Esophagus muscularis mucosa (tissue), 4 donors: ENCODE results near the gene STK32B. TPM values are rescaled to one million over a fixed set of nuclear protein-coding genes. Genes with fewer than 3 reads are reported as not detected.

Source experiments
- DNase-seq: peaks from one replicate; pipeline ENCODE4 v3.0.0-alpha.2; 2017; ENCODE audit errors: extremely low spot score
- H3K27ac ChIP-seq, 4 donors: fragments of 200-600 bp; sonication (generic); replicated peaks in 1 of 4; 1 replicate in 3 of 4; 2 replicates in 1 of 4; pipeline ENCODE4 v1.5.1; 2016 to 2019; ENCODE audit warnings: mild to moderate bottlenecking in 1 of 4
- H3K27me3 ChIP-seq, 4 donors: fragments of 200-600 bp; sonication (generic); one replicate each; pipeline versions ENCODE4 v1.5.1 to v1.6.0; 2016 to 2019
- H3K36me3 ChIP-seq, 4 donors: fragments of 200-600 bp; sonication (generic); one replicate each; pipeline ENCODE4 v1.5.1; 2016 to 2019
- H3K4me1 ChIP-seq, 4 donors: fragments of 200-600 bp; sonication (generic); one replicate each; pipeline ENCODE4 v1.5.1; 2016 to 2019
- H3K4me3 ChIP-seq, 4 donors: fragments of 200-600 bp; sonication (generic); 1 replicate in 2 of 4; 2 replicates in 2 of 4; pipeline ENCODE4 v1.5.1; 2016 to 2019; ENCODE audit warnings: mild to moderate bottlenecking in 4 of 4, moderate library complexity in 1 of 4
- H3K9me3 ChIP-seq, 4 donors: fragments of 200-600 bp; sonication (generic); 1 replicate in 3 of 4; 2 replicates in 1 of 4; pipeline ENCODE4 v1.5.1; 2016 to 2019
- EP300 ChIP-seq: sonication (generic); formaldehyde crosslinking; IDR thresholded peaks from one replicate; pipeline ENCODE4 v1.6.1; 2017; ENCODE audit warnings: antibody characterized with exemption
- POLR2A ChIP-seq: fragments of 450-650 bp; IDR thresholded peaks from one replicate; pipeline ENCODE4 v1.6.1; 2017; ENCODE audit warnings: antibody characterized with exemption, moderate library complexity, mild to moderate bottlenecking, low read depth
- POLR2AphosphoS5 ChIP-seq, 2 donors: sonication (generic); formaldehyde crosslinking; IDR thresholded peaks; one replicate each; pipeline ENCODE4 v1.6.1; 2017; ENCODE audit warnings: antibody characterized with exemption in 2 of 2
- WGBS: methylation state at CpG from one replicate; pipeline ENCODE4 v1.1.5; 2018; 5-methylcytosine and 5-hydroxymethylcytosine counted together
- intact Hi-C: fragments of 100-400 bp; cut with DNase I; formaldehyde crosslinking; loops from one replicate; pipeline ENCODE4 v1.15.1; 2023
- total RNA-seq, 4 donors: library from RNA; depleted of rRNA; stranded (reverse); fragments of >200 nt; gene quantifications; one replicate each; pipeline versions ENCODE4 v1.1.0 to v1.2.1, GENCODE V29; 2016
- TF ChIP-seq, protein P1 (sequence below), 3 experiments: fragments of 200-600 bp in 2 of 3; fragments of 450-650 bp in 1 of 3; sonication (generic) in 2 of 3; IDR thresholded peaks; one replicate each; pipeline ENCODE4 v1.5.1; 2017 to 2019; ENCODE audit warnings: antibody characterized with exemption in 3 of 3, mild to moderate bottlenecking in 2 of 3, moderate library complexity in 1 of 3

STK32B gene
- total RNA-seq, 4 donors from 2014 or later: 1.7 to 3.8 (median 2.7) TPM

DNA sequence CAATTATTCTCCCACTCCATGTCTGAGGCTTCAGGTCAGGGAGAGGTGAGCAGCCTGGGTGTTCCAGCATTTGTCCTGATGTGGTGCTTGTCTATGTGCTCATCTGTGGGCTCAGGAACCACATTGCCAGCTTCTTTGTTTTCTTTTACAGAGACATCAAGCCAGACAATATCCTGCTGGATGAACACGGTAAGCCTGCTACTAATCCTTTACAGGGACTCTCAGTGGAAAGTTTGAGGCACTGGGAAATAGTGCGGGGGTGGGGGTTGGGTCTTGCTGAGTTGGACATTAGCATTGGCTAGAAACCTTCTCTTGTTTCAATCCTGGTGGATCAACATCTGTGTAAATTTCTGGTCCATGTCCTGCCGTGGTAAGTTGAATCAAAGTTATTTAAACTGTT lies 346.8 kb downstream of the STK32B start:
- Histone ChIP-seq H3K27me3 (no peaks in the 10 kb centered on the region), H3K4me3 (no peak overlapping the region), H3K36me3 (no peaks in the 10 kb centered on the region), H3K27ac (no peak overlapping the region), H3K9me3 (peaks cover 0 to 13% (median 5%) of the 10 kb centered on the region in 4 donors), H3K4me1 (no peaks in the 10 kb centered on the region)
- WGBS: 69% methylated on average over 3 of the region's 3 CpGs
- no peak for DNase-seq
- intact Hi-C loops: no loop called here
- no peak for TF ChIP-seq EP300
- TF ChIP-seq POLR2A: no peak
- TF ChIP-seq POLR2AphosphoS5 (IDR thresholded peaks at IDR 0.05): no peak
- TF ChIP-seq, protein P1, sequence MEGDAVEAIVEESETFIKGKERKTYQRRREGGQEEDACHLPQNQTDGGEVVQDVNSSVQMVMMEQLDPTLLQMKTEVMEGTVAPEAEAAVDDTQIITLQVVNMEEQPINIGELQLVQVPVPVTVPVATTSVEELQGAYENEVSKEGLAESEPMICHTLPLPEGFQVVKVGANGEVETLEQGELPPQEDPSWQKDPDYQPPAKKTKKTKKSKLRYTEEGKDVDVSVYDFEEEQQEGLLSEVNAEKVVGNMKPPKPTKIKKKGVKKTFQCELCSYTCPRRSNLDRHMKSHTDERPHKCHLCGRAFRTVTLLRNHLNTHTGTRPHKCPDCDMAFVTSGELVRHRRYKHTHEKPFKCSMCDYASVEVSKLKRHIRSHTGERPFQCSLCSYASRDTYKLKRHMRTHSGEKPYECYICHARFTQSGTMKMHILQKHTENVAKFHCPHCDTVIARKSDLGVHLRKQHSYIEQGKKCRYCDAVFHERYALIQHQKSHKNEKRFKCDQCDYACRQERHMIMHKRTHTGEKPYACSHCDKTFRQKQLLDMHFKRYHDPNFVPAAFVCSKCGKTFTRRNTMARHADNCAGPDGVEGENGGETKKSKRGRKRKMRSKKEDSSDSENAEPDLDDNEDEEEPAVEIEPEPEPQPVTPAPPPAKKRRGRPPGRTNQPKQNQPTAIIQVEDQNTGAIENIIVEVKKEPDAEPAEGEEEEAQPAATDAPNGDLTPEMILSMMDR (IDR thresholded peaks at IDR 0.05): no peak

DNA sequence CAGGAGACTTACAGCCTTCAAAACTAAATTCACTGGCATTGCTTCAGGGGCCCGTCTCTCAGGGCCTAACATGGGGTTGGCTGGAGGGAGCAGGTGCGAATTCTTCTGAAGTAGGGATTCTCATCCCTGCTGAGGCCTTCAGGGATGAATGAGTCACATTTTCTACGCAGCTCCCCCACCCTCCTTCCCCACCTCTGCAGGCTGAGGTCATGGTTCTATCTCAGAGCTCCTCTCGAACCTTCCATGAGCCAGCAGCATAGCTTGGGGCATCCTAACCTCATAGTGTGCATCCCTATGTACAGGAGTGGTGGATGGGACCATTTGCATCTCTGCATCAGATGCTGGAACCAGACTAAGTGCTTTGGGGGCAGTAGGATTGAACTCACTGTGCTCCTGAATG lies 347.8 kb downstream of the STK32B start:
- peaks cover 0 to 13% (median 5%) of the 10 kb centered on the region in 4 donors for H3K9me3 ChIP-seq
- no peaks in the 10 kb centered on the region for H3K27me3 ChIP-seq
- H3K4me3 ChIP-seq: no peak overlapping the region
- intact Hi-C loops: no loop called here
- no peak overlapping the region for H3K27ac ChIP-seq
- no peaks in the 10 kb centered on the region for H3K36me3 ChIP-seq
- no peak for DNase-seq
- no peaks in the 10 kb centered on the region for H3K4me1 ChIP-seq
- 81% methylated on average over 4 of the region's 4 CpGs for WGBS
- TF ChIP-seq EP300: no peak
- TF ChIP-seq, protein P1 (IDR thresholded peaks at IDR 0.05): no peak
- TF ChIP-seq POLR2AphosphoS5 (IDR thresholded peaks at IDR 0.05): no peak
- no peak for TF ChIP-seq POLR2A

DNA sequence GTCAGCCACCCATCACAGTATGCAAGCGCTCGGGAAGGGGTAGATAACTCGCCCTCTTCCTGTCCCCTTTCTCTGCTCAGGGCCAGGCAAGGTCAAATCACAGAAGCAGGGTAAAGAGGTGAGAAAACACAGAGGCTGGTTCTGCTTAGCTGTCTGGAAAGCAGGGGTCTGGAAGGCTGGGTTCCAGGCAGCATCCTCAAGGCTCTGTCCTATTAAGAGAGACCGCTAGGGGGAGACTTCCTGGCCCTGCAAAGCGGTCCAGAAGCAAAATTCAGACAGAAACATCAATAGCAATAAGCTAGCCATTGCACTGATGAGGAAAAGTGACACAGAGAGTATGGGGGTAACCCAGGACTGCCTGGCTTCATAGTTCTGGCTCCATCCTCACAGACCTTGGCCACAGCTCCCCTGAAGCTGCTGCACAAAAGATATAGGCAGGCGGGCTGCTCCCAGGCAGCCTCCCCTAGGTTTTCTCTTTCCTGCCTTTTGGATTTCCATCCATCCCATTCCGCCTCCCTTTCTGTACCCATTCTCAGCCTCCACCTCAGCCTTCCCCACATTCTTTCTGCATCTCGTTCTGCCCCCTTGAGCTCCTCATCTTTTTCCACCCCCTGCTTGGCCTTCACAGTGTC lies 348.6 kb downstream of the STK32B start:
- no peak for DNase-seq
- Histone ChIP-seq H3K9me3 (peaks cover 0 to 13% (median 5%) of the 10 kb centered on the region in 4 donors), H3K27ac (no peak overlapping the region), H3K27me3 (no peaks in the 10 kb centered on the region), H3K36me3 (no peaks in the 10 kb centered on the region), H3K4me1 (no peaks in the 10 kb centered on the region), H3K4me3 (no peak overlapping the region)
- no peak for TF ChIP-seq POLR2AphosphoS5 (IDR thresholded peaks at IDR 0.05)
- TF ChIP-seq, protein P1 (IDR thresholded peaks at IDR 0.05): peak in 1 of 3 experiments; percentile 33
- TF ChIP-seq EP300: no peak
- no peak for TF ChIP-seq POLR2A
- 67% methylated on average over 7 of the region's 8 CpGs for WGBS
- intact Hi-C loops: no loop called here

DNA sequence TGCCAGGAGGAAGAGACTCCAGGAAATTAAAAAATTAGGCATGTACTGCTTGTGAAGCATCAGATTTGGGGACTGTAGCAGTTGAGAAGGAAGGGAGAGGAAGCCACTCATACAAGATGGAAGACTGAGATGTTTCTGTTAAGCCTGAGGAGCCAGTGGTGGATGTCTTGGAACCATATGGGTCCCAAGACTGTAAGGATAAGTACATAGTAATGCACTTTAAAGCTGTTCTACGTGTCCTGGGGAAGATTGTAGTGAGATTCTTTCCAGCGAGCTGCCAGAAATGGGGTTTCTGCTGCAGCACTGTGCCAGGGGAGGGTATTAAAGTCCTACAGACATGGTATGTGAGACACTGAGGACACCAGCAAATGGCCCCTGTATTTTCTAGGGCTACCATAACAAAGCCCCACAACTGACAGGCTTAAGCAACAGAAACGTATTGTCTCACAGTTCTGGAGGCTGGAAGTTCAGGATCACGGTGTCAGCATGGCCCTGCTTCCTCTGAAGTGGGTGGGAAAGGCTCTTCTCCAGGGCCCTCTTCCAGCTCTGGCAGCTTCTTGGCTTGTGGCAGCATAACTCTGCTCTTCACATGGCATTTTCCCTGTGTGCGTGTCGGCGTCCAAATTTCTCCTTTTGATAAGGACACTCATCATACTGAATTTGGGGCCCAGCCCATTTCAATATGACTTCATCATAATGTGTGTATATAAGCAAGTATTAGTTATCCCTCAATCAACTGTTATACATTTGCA lies 352.6 kb downstream of the STK32B start:
- no peaks in the 10 kb centered on the region for H3K36me3 ChIP-seq
- H3K27me3 ChIP-seq: no peaks in the 10 kb centered on the region
- DNase-seq: no peak
- H3K4me1 ChIP-seq: no peaks in the 10 kb centered on the region
- TF ChIP-seq EP300 (no peak), POLR2AphosphoS5 (IDR thresholded peaks at IDR 0.05) (no peak), POLR2A (no peak)
- TF ChIP-seq, protein P1 (IDR thresholded peaks at IDR 0.05): no peak
- 87% methylated on average over 7 of the region's 7 CpGs for WGBS
- H3K9me3 ChIP-seq: peaks cover 0 to 19% (median 7%) of the 10 kb centered on the region in 4 donors
- H3K4me3 ChIP-seq: no peak overlapping the region
- intact Hi-C loops: no loop called here
- H3K27ac ChIP-seq: no peak overlapping the region
